HG02870 (cell line): Measurements from ENCODE around the gene APAF1.
A peak's percentile ranks its signal among the peaks of the same experiment; 100 is the strongest.

Experiments used
- ATAC-seq: cut with Tn5 transposase; IDR thresholded peaks from one replicate; pipeline ENCODE4 v1.9.1; 2021; ENCODE audit warnings: mild to moderate bottlenecking, moderate library complexity; ENCODE audit not compliant: unreplicated experiment

Gene APAF1

DNA sequence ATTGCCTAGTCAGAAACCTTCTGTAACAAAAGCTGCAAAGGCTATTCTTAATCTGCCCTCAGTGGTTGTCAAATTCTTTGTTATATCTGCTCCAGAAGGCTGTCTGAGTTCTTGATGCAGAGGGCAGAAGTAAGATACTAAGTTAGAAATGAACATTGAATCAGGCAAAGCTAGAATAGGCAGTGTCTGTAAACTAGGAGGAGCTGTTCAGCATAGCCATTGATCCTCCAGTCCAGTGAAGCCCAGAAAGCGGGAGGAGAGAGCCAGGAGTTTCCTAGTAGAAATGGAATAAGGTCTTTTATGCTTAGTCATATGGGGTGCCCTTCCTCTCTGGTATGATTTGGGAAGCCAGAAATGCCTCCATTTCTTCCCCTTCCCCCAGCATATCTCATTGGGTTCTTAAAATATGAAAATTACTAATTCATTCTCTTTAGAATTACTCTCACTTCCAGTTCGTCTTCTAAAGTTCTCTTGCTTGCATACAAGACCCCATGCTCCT, 76.2 kb downstream of the APAF1 start:
- no peak for ATAC-seq

DNA sequence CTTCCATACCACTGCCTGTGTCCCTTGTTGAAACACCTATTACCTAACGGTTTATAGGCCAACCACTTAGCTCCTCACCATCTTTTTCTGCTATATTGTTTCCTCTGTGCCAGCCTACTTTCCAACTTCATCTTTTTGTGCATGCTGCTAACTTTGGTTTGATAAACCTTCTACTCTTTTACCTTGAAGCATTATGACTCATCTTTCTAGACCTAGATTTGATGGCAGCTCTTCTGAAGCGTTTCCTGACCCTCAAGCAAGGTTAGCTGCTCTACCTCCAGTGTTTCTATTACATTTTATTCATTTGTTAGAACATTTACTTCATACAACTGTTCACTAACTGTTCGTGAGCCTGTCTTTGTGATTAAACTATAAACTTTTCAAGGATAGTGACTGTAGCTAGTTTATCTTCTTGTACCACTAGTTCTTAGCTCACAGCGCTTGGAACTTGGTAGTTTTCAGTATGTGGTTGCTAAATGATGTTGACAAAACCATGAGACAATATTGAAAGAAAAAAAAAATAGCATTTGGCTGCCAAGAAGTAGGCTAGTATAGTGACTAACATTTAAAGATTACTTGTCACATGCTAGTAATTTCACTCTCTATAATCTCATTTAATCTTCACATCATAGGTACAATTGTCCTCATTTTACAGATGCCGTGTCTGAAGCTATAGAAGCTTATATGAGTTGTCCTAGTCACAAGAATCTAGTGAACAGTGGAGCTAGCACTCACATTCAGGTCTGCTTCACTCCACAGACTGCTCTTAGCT, 79.5 kb downstream of the APAF1 start:
- no peak for ATAC-seq

GRCh38 chr12:98725476-98726247, 80.6 kb downstream of the APAF1 start:
- peak; percentile 79 for ATAC-seq

GRCh38 chr12:98727196-98727595, 82.1 kb downstream of the APAF1 start:
- no peak for ATAC-seq

DNA sequence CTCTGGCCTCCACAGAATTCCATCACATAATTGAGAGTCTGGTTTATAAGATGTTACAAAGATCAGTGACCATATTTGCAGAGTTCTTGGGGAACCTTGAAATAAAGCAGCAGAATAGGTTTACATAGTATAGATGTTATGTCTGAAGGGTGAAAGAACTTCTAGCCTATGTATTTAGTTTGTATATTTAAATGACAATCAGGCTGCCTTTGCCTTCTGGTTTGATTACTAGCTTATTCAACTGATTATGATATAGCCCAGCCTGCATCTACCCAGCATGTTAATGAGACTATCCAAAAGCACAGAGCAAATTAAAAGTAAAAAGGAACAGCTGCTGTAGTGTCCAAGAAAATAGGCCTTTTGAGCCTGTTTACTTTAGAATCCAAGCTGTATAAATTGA, 85.3 kb downstream of the APAF1 start:
- ATAC-seq = no peak

DNA sequence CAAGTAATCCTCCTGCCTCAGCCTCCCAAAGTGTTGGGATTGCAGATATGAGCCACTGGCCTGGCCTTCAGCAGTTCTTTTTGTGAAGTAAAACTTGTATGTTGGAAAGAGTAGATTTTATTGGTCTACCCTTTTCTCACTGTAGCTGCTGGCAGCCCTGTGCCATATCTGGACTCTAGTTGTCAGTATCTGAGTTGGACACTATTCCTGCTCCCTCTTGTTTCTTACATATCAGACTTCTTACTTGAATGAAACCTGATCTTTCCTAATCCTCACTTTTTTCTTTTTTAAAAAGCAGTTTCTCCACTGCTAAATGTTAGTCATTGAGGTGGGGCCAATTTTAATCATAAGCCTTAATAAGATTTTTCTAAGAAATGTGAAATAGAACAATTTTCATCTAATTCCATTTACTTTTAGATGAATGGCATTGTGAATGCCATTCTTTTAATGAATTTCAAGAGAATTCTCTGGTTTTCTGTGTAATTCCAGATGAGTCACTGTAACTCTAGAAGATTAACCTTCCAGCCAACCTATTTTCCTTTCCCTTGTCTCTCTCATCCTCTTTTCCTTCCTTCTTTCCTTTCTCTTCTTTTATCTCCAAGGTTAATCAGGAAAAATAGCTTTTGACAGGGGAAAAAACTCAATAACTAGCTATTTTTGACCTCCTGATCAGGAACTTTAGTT, 88.7 kb downstream of the APAF1 start:
- ATAC-seq = no peak

DNA sequence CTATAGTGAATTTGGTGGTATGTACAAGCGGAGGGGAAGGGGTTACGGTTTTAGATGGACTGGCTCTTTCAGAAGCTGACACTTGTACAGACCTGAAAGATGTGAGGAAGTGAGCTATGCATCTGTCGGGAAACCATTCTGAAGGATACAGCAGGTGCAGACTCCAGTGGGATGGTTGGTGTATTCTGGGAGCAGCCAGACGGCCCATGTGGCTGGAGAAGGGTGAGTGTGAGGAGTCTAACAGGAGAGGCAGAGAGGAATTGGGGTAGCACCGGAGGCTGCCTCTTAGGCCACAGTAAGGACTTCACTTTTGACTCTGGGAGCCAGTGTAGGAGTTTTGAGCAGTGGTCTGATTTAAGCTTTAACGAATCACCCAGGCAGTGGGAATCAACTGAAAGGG, 90.7 kb downstream of the APAF1 start:
- ATAC-seq = no peak

GRCh38 chr12:98736352-98737321, 91.5 kb downstream of the APAF1 start:
- ATAC-seq = no peak

DNA sequence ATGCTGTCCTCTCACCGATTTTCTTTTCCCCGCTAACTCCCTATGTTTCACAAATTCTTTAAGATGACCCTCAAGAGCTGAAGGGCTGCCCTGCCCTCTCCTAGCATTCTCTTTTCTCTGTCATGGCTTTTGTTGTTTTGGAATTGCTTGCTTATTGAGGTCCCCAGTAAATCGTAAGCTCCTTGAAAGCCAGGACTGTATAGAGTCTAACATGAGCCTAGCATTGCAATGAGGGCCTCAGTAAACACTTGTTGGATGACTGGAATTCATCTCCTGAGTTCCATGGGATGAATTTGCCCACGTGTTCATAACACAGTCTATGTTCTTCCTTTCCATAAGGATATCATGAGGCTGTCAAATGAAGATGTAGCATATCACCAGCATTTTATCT, 92.2 kb downstream of the APAF1 start:
- ATAC-seq = no peak

GRCh38 chr12:98738002-98738401, 92.9 kb downstream of the APAF1 start:
- ATAC-seq = no peak

- no peak for ATAC-seq
These were observed 93.4 kb downstream of the APAF1 start for GRCh38 chr12:98738539-98738938.

GRCh38 chr12:98740751-98741150, 95.7 kb downstream of the APAF1 start:
- no peak for ATAC-seq

DNA sequence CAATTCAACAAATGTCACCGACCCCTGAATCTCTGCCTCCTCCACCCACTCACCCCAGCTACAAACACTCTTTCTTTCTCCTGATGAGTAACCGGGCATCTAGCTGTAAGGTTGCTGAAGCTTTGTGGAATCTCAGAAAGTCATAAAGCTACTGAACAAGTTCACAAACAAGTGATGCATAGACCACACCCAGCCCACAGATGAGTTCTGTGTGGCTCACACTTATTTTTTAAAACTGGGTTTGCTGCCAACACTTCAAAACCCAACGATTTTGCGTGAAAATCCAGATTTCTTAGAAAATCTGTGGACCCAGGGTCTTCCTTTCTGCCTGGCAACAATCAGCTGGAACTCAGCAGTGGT, 96.1 kb downstream of the APAF1 start:
- ATAC-seq = no peak

GRCh38 chr12:98741556-98742265, 96.6 kb downstream of the APAF1 start:
- no peak for ATAC-seq

- no peak for ATAC-seq
These were observed 98.4 kb downstream of the APAF1 start for GRCh38 chr12:98743362-98743953.

GRCh38 chr12:98744680-98745079, 99.6 kb downstream of the APAF1 start:
- no peak for ATAC-seq

GRCh38 chr12:98745578-98746391, 100.7 kb downstream of the APAF1 start:
- no peak for ATAC-seq

DNA sequence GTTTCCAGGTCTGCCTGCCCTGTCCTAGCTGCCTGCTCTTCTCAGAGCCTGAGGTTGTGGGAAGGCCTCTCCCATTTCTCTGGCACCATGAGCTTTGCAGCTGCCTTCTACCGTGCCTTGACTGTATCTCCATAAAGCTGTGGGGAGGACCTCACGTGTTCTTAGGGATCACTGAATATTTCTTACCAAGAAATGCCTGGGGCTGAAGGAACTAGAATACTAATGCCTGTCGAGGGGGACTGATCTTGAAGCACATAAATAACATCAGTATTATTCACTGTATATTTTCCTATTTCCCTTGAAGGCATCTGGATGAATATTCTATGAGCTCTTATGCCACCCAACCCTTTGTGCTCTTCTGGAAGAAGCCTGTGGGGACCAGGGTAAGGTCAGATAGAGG, 103.4 kb downstream of the APAF1 start:
- no peak for ATAC-seq

DNA sequence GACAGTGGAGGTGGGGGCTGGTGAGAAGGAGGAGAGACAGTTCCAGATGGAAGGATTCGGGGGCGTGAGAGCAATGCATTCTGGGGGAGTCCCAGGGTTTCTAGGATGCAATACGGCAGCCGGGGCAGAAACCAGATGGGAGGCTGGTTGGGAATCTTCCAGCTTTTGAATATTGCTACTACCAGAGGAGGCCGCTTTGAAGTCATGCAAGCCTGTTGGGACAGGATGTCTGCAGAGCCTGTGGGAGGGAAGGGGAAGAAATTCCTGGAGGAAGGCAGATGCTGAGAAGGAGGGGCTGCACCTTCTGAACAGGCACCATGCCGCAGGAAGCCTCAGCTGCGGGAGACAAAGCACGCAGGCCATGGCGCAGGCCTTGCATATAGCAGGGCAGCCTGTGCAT, 105.4 kb downstream of the APAF1 start:
- ATAC-seq = no peak
